SU-DHL-6 (cell line): ENCODE measurements around the gene CHCHD3.

Source experiments
- H2AFZ ChIP-seq: fragments of 200-600 bp; sonication (generic); 2 replicates; pipeline ENCODE4 v1.6.1; 2014; ENCODE audit warnings: low read depth, mild to moderate bottlenecking, moderate library complexity, mixed read lengths, antibody characterized with exemption, low read length; ENCODE audit not compliant: severe bottlenecking
- H3F3A ChIP-seq: fragments of 200-600 bp; shearing (Covaris generic); 2 replicates; pipeline ENCODE4 v1.6.0; 2016; ENCODE audit warnings: antibody characterized with exemption, mild to moderate bottlenecking; ENCODE audit not compliant: insufficient read depth
- H3K27ac ChIP-seq: fragments of 200-600 bp; sonication (generic); 2 replicates; pipeline ENCODE4 v1.5.1; 2016; ENCODE audit warnings: low read depth, mild to moderate bottlenecking, low read length, moderate library complexity, mixed read lengths
- H3K27me3 ChIP-seq: fragments of 200-600 bp; sonication (generic), shearing (Covaris generic); 2 replicates; pipeline ENCODE4 v1.6.0; 2014; ENCODE audit warnings: mild to moderate bottlenecking, low read length
- H3K36me3 ChIP-seq: fragments of 200-600 bp; sonication (generic); 2 replicates; pipeline ENCODE4 v1.6.1; 2014; ENCODE audit warnings: mild to moderate bottlenecking, low read length, mixed read lengths
- H3K4me2 ChIP-seq: fragments of 300-600, 200-600 bp; shearing (Covaris generic), sonication (generic); 2 replicates; pipeline ENCODE4 v1.6.0; 2014; ENCODE audit warnings: low read length, low read depth, mild to moderate bottlenecking; ENCODE audit not compliant: poor library complexity, severe bottlenecking
- H3K4me3 ChIP-seq: fragments of 200-600 bp; sonication (generic); 2 replicates; pipeline ENCODE4 v1.5.1; 2014; ENCODE audit warnings: antibody characterized with exemption, low read length, mild to moderate bottlenecking, mixed read lengths; ENCODE audit not compliant: insufficient read depth, poor library complexity, severe bottlenecking
- H3K79me2 ChIP-seq: fragments of 200-600 bp; sonication (generic); 2 replicates; pipeline ENCODE4 v1.6.1; 2014; ENCODE audit warnings: mild to moderate bottlenecking, low read length, moderate library complexity; ENCODE audit not compliant: insufficient read depth
- H3K9ac ChIP-seq: fragments of 200-600 bp; sonication (generic); 2 replicates; pipeline ENCODE4 v1.7.0; 2014; ENCODE audit warnings: mild to moderate bottlenecking, low read length
- H3K9me2 ChIP-seq: fragments of 200-600 bp; sonication (generic); replicated peaks from 2 replicates; pipeline ENCODE4 v1.6.1; 2014; ENCODE audit warnings: low read length; ENCODE audit not compliant: insufficient read depth
- H3K9me3 ChIP-seq: fragments of 200-600 bp; sonication (generic); 2 replicates; pipeline ENCODE4 v1.6.1; 2014; ENCODE audit warnings: low read length, mixed read lengths; ENCODE audit not compliant: insufficient read depth
- H4K20me1 ChIP-seq: fragments of 200-600 bp; sonication (generic); 2 replicates; pipeline ENCODE4 v1.6.1; 2014; ENCODE audit warnings: low read depth, mild to moderate bottlenecking, antibody characterized with exemption, low read length, moderate library complexity, mixed read lengths
- EZH2phosphoT487 ChIP-seq: fragments of 200-600 bp; sonication (generic), shearing (Covaris generic); conservative IDR thresholded peaks from 2 replicates; pipeline ENCODE4 v1.6.1; 2018; ENCODE audit warnings: mild to moderate bottlenecking, antibody characterized with exemption, low read length, moderate library complexity, mixed read lengths
- TF ChIP-seq, protein P1 (sequence below): fragments of 200-600 bp; sonication (generic); IDR thresholded peaks from one replicate; pipeline ENCODE4 v1.5.1; 2017; ENCODE audit warnings: antibody characterized with exemption, mild to moderate bottlenecking, low read length, moderate library complexity; ENCODE audit not compliant: insufficient read depth, poor library complexity, severe bottlenecking

Gene CHCHD3

DNA sequence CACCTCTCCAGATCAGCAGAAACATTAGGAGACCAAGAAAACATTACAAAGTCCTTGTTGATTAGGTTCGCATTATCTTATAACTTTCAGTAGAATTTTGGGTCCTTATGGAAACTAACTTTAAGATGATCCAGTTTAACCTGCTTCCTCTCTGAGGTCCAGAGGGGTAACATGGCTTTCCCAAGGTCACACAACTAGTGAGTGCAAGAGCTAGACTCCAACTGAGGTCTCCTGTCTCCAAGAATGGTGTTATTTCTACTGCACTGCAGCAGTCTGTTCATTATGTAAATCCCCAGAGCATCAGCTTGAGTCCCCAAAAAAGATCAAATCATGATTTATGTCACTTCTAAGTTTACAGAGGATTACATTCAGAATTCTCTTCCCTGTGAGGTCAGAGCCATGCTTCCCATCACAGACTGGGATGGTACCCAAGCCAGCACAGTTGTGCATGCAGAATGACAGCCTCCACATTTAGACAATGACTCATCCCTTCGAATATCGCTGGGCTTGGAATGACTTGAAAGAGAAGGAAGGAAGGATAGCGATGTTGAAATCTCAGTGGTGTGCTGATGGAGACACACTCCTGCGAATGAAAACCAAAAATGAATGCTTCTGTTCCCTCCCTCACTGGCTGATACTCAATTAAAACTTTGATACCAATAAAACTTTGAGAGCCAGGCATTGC lies 342.5 kb downstream of the CHCHD3 start:
- TF ChIP-seq EZH2phosphoT487 = no peak
- TF ChIP-seq, protein P1, sequence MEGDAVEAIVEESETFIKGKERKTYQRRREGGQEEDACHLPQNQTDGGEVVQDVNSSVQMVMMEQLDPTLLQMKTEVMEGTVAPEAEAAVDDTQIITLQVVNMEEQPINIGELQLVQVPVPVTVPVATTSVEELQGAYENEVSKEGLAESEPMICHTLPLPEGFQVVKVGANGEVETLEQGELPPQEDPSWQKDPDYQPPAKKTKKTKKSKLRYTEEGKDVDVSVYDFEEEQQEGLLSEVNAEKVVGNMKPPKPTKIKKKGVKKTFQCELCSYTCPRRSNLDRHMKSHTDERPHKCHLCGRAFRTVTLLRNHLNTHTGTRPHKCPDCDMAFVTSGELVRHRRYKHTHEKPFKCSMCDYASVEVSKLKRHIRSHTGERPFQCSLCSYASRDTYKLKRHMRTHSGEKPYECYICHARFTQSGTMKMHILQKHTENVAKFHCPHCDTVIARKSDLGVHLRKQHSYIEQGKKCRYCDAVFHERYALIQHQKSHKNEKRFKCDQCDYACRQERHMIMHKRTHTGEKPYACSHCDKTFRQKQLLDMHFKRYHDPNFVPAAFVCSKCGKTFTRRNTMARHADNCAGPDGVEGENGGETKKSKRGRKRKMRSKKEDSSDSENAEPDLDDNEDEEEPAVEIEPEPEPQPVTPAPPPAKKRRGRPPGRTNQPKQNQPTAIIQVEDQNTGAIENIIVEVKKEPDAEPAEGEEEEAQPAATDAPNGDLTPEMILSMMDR = no peak
- no peak overlapping the region for H3K27ac ChIP-seq

DNA sequence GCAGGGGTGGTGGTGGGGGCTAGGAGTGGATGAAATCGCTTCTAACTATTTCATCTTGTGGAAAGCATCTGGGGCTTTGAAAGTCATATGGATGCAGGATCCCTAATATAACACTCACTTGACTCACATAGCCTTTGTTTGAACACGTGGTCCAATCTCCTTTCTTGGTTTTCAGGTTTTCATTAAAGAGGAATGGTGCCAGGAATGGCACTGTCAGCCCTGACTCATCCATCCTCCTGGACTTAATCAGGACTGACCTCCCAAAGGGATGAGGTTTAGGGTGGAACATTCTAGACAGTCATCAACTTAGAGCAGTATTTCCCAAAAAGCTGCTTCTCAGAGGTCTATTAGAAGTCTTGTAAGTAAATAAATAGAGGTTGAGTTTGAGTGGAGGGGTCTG lies 343.6 kb downstream of the CHCHD3 start:
- Histone ChIP-seq H2AFZ (no peak overlapping the region), H3K9me2 (no peaks in the 10 kb centered on the region), H3K9ac (no peak overlapping the region), H3K4me3 (no peak overlapping the region), H3F3A (no peaks in the 10 kb centered on the region), H3K9me3 (no peaks in the 10 kb centered on the region), H3K27ac (no peak overlapping the region), H3K79me2 (no peaks in the 10 kb centered on the region), H3K4me2 (no peak overlapping the region), H3K27me3 (no peaks in the 10 kb centered on the region), H4K20me1 (no peaks in the 10 kb centered on the region), H3K36me3 (no peaks in the 10 kb centered on the region)
- TF ChIP-seq EZH2phosphoT487 = no peak
- TF ChIP-seq, protein P1 = no peak

More for the DNA sequence above, 342.5 kb downstream of the CHCHD3 start:
- no peaks in the 10 kb centered on the region for H4K20me1 ChIP-seq
- H2AFZ ChIP-seq = no peak overlapping the region
- H3K9me2 ChIP-seq = no peaks in the 10 kb centered on the region
- no peaks in the 10 kb centered on the region for H3K36me3 ChIP-seq
- H3K4me2 ChIP-seq = no peak overlapping the region
- no peak overlapping the region for H3K4me3 ChIP-seq
- no peaks in the 10 kb centered on the region for H3K9me3 ChIP-seq
- no peaks in the 10 kb centered on the region for H3K79me2 ChIP-seq
- no peak overlapping the region for H3K9ac ChIP-seq
- H3K27me3 ChIP-seq = no peaks in the 10 kb centered on the region
- no peaks in the 10 kb centered on the region for H3F3A ChIP-seq

DNA sequence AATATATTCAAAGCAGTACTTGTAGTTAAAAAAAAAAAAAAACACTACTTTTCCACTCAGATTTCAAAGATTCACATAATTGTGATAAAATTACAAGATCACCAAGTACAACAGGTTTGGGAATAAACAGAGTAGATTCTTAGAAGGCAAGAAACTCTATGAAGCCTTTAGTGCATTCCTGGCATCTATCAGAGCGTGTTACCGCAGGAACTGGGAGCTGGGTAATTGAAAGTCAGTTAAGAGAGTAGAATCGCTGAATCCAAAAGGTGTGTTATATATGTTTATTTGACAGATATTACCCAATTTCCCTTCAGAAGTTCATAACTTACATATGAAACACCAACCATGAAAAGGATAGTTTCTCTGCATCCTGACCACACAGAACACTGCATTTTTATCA lies 346.4 kb downstream of the CHCHD3 start:
- H2AFZ ChIP-seq = no peak overlapping the region
- H3K9me2 ChIP-seq = no peaks in the 10 kb centered on the region
- no peaks in the 10 kb centered on the region for H3K9me3 ChIP-seq
- H3K4me3 ChIP-seq = no peak overlapping the region
- H3K9ac ChIP-seq = no peak overlapping the region
- no peaks in the 10 kb centered on the region for H3K79me2 ChIP-seq
- no peaks in the 10 kb centered on the region for H4K20me1 ChIP-seq
- no peak for TF ChIP-seq EZH2phosphoT487
- TF ChIP-seq, protein P1 = no peak
- H3K27ac ChIP-seq = no peak overlapping the region
- no peak overlapping the region for H3K4me2 ChIP-seq
- no peaks in the 10 kb centered on the region for H3F3A ChIP-seq
- H3K27me3 ChIP-seq = no peaks in the 10 kb centered on the region
- H3K36me3 ChIP-seq = no peaks in the 10 kb centered on the region
